ENCODE results near the gene FGD6. TPM values are rescaled to one million over a fixed set of nuclear protein-coding genes. Genes with fewer than 3 reads are reported as not detected.
A peak's percentile ranks its signal among the peaks of the same experiment; 100 is the strongest.

Gene FGD6
- total RNA-seq, 6 donors from 2014 or later, result 14.7 to 36.1 (median 20.2) TPM

GRCh38 chr12:95230313-95230712, 13.0 kb upstream of the FGD6 start:
- H3K4me3 ChIP-seq, result no peak overlapping the region
- H3K27me3 ChIP-seq, result no peaks in the 10 kb centered on the region
- no peaks in the 10 kb centered on the region for H3K9me3 ChIP-seq
- TF ChIP-seq POLR2AphosphoS5 (IDR thresholded peaks at IDR 0.05) (no peak), EP300 (IDR thresholded peaks at IDR 0.05) (no peak), POLR2A (IDR thresholded peaks at IDR 0.05) (no peak)
- TF ChIP-seq, protein P1, sequence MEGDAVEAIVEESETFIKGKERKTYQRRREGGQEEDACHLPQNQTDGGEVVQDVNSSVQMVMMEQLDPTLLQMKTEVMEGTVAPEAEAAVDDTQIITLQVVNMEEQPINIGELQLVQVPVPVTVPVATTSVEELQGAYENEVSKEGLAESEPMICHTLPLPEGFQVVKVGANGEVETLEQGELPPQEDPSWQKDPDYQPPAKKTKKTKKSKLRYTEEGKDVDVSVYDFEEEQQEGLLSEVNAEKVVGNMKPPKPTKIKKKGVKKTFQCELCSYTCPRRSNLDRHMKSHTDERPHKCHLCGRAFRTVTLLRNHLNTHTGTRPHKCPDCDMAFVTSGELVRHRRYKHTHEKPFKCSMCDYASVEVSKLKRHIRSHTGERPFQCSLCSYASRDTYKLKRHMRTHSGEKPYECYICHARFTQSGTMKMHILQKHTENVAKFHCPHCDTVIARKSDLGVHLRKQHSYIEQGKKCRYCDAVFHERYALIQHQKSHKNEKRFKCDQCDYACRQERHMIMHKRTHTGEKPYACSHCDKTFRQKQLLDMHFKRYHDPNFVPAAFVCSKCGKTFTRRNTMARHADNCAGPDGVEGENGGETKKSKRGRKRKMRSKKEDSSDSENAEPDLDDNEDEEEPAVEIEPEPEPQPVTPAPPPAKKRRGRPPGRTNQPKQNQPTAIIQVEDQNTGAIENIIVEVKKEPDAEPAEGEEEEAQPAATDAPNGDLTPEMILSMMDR (IDR thresholded peaks at IDR 0.05), result no peak
- peaks cover 0 to 25% (median 14%) of the 10 kb centered on the region in 4 donors for H3K4me1 ChIP-seq
- ATAC-seq (ENCODE audit: low FRiP score in 2 of 2), result no peak
- H3K36me3 ChIP-seq, result peaks cover 0 to 3% (median 0%) of the 10 kb centered on the region in 4 donors
- DNase-seq, result no peak
- no peak overlapping the region for H3K27ac ChIP-seq

GRCh38 chr12:95229636-95230035, 12.4 kb upstream of the FGD6 start:
- ATAC-seq (ENCODE audit: low FRiP score in 2 of 2), result no peak
- Histone ChIP-seq H3K27ac (peak overlapping the region in 1 of 4 donors; percentile 4), H3K4me1 (peaks cover 0 to 25% (median 14%) of the 10 kb centered on the region in 4 donors), H3K4me3 (no peak overlapping the region), H3K27me3 (no peaks in the 10 kb centered on the region), H3K36me3 (peaks cover 0 to 9% (median 1%) of the 10 kb centered on the region in 4 donors), H3K9me3 (no peaks in the 10 kb centered on the region)
- no peak for TF ChIP-seq POLR2AphosphoS5 (IDR thresholded peaks at IDR 0.05)
- no peak for TF ChIP-seq EP300 (IDR thresholded peaks at IDR 0.05)
- TF ChIP-seq POLR2A (IDR thresholded peaks at IDR 0.05), result no peak
- TF ChIP-seq, protein P1 (IDR thresholded peaks at IDR 0.05), result no peak
- WGBS, 2 donors, result 85 to 90% methylated on average over 7 of the region's 7 CpGs
- no peak for DNase-seq

DNA sequence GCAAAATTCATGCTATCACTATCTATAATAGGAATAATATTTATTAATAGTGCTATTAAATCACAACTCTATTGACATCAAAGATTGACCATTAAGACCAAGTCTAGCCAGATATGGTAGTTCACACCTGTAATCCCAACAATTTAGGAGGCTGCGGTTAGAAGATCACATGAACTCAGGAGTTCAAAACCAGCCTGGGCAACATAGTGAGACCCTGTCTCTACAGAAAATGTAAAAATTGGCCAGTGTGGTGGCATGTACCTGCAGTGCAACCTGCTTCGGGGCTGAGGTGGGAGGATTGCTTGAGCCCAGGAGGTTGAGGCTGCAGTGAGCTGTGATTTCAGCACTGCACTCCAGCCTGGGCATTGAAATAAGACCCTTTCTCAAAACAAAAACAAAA, 11.3 kb upstream of the FGD6 start:
- H3K27me3 ChIP-seq, result no peaks in the 10 kb centered on the region
- peak overlapping the region in 2 of 4 donors; percentile 20 to 67 for H3K27ac ChIP-seq
- DNase-seq, result no peak
- 89 to 92% methylated on average over 2 of the region's 2 CpGs for WGBS, 2 donors
- H3K9me3 ChIP-seq, result no peaks in the 10 kb centered on the region
- no peak overlapping the region for H3K4me3 ChIP-seq
- H3K4me1 ChIP-seq, result peaks cover 0 to 22% (median 14%) of the 10 kb centered on the region in 4 donors
- peaks cover 0 to 15% (median 3%) of the 10 kb centered on the region in 4 donors for H3K36me3 ChIP-seq
- TF ChIP-seq EP300 (IDR thresholded peaks at IDR 0.05) (no peak), POLR2A (IDR thresholded peaks at IDR 0.05) (no peak), POLR2AphosphoS5 (IDR thresholded peaks at IDR 0.05) (no peak)
- TF ChIP-seq, protein P1 (IDR thresholded peaks at IDR 0.05), result no peak
- no peak for ATAC-seq (ENCODE audit: low FRiP score in 2 of 2)

DNA sequence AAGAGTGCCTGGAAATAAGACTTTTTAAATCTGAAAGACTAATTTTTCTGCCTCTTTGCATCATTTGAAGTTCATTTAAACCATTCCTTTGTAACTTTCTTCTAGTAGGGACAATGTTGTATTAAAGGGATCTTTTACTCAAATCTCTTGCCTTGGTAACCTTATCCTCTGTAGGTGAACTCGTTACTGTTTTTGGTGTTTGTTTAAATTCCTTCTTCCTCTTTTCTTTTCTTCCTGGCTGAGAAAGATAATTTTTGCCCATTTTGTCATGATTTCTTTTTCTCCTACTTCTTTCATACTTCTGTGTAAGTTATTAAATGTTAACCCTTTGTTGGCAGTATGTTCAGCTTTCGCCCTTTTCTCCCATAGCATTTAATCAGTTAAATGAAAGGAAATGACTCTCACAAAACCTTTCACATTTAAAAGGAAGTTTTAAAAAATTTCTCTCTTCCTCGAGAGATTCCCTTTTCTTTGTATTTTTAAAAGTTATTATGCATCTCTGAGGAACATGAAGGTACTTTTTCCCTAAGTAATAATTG, 10.6 kb upstream of the FGD6 start:
- Histone ChIP-seq H3K4me1 (peaks cover 0 to 22% (median 14%) of the 10 kb centered on the region in 4 donors), H3K27me3 (no peaks in the 10 kb centered on the region), H3K36me3 (peaks cover 0 to 15% (median 3%) of the 10 kb centered on the region in 4 donors), H3K4me3 (no peak overlapping the region), H3K9me3 (no peaks in the 10 kb centered on the region), H3K27ac (peak overlapping the region in 1 of 4 donors; percentile 67)
- WGBS, 2 donors, result 52 to 55% methylated on average over 3 of the region's 3 CpGs
- no peak for DNase-seq
- TF ChIP-seq POLR2AphosphoS5 (IDR thresholded peaks at IDR 0.05) (no peak), POLR2A (IDR thresholded peaks at IDR 0.05) (no peak), EP300 (IDR thresholded peaks at IDR 0.05) (no peak)
- TF ChIP-seq, protein P1 (IDR thresholded peaks at IDR 0.05), result no peak
- no peak for ATAC-seq (ENCODE audit: low FRiP score in 2 of 2)

DNA sequence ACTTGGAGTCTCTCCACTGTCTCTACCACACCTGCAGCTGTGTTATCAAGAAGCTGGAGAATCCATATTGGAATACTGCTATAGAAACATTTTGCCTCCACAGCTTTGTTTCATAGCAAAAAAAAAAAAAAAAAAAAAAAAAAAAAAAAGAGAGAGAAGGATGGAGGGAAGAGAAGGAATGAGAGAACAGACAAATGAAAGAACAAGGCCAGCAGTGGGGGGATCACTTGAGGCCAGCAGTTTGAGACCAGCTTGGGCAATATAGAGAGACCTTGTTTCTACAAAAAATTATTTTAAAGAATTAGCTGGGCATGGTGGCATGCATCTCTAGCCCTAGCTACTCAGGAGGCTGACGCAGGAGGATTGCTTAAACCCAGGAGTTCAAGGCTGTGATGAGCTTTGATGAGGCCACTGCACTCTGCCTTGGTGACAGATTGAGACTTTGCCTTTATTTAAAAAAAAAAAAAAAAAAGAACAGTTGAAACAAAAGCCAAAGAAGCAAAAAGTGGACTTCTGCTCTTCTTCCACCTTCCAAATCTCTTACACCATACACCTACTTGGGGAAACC, 8.5 kb upstream of the FGD6 start:
- Histone ChIP-seq H3K27ac (no peak overlapping the region), H3K4me1 (peaks cover 0 to 15% (median 10%) of the 10 kb centered on the region in 4 donors), H3K4me3 (no peak overlapping the region), H3K27me3 (no peaks in the 10 kb centered on the region), H3K9me3 (no peaks in the 10 kb centered on the region), H3K36me3 (peaks cover 0 to 15% (median 3%) of the 10 kb centered on the region in 4 donors)
- TF ChIP-seq EP300 (IDR thresholded peaks at IDR 0.05) (no peak), POLR2AphosphoS5 (IDR thresholded peaks at IDR 0.05) (no peak), POLR2A (IDR thresholded peaks at IDR 0.05) (no peak)
- TF ChIP-seq, protein P1 (IDR thresholded peaks at IDR 0.05), result no peak
- WGBS, 2 donors, result 96 to 100% methylated on average over 1 of the region's 1 CpG
- DNase-seq (no peak), ATAC-seq (ENCODE audit: low FRiP score in 2 of 2) (no peak)

All from upper lobe of left lung (tissue), 6 donors.